Esophagus muscularis mucosa (tissue), 4 donors: ENCODE data around the gene CCNY. TPM values are rescaled to one million over a fixed set of nuclear protein-coding genes. Genes with fewer than 3 reads are reported as not detected.

Source experiments
- DNase-seq: peaks from one replicate; pipeline ENCODE4 v3.0.0-alpha.2; 2017; ENCODE audit errors: extremely low spot score
- H3K27ac ChIP-seq, 4 donors: fragments of 200-600 bp; sonication (generic); replicated peaks in 1 of 4; 1 replicate in 3 of 4; 2 replicates in 1 of 4; pipeline ENCODE4 v1.5.1; 2016 to 2019; ENCODE audit warnings: mild to moderate bottlenecking in 1 of 4
- H3K27me3 ChIP-seq, 4 donors: fragments of 200-600 bp; sonication (generic); one replicate each; pipeline versions ENCODE4 v1.5.1 to v1.6.0; 2016 to 2019
- H3K36me3 ChIP-seq, 4 donors: fragments of 200-600 bp; sonication (generic); one replicate each; pipeline ENCODE4 v1.5.1; 2016 to 2019
- H3K4me1 ChIP-seq, 4 donors: fragments of 200-600 bp; sonication (generic); one replicate each; pipeline ENCODE4 v1.5.1; 2016 to 2019
- H3K4me3 ChIP-seq, 4 donors: fragments of 200-600 bp; sonication (generic); 1 replicate in 2 of 4; 2 replicates in 2 of 4; pipeline ENCODE4 v1.5.1; 2016 to 2019; ENCODE audit warnings: mild to moderate bottlenecking in 4 of 4, moderate library complexity in 1 of 4
- H3K9me3 ChIP-seq, 4 donors: fragments of 200-600 bp; sonication (generic); 1 replicate in 3 of 4; 2 replicates in 1 of 4; pipeline ENCODE4 v1.5.1; 2016 to 2019
- EP300 ChIP-seq: sonication (generic); formaldehyde crosslinking; IDR thresholded peaks from one replicate; pipeline ENCODE4 v1.6.1; 2017; ENCODE audit warnings: antibody characterized with exemption
- POLR2A ChIP-seq: fragments of 450-650 bp; IDR thresholded peaks from one replicate; pipeline ENCODE4 v1.6.1; 2017; ENCODE audit warnings: antibody characterized with exemption, moderate library complexity, mild to moderate bottlenecking, low read depth
- POLR2AphosphoS5 ChIP-seq, 2 donors: sonication (generic); formaldehyde crosslinking; IDR thresholded peaks; one replicate each; pipeline ENCODE4 v1.6.1; 2017; ENCODE audit warnings: antibody characterized with exemption in 2 of 2
- WGBS: methylation state at CpG from one replicate; pipeline ENCODE4 v1.1.5; 2018; 5-methylcytosine and 5-hydroxymethylcytosine counted together
- intact Hi-C: fragments of 100-400 bp; cut with DNase I; formaldehyde crosslinking; loops from one replicate; pipeline ENCODE4 v1.15.1; 2023
- total RNA-seq, 4 donors: library from RNA; depleted of rRNA; stranded (reverse); fragments of >200 nt; gene quantifications; one replicate each; pipeline versions ENCODE4 v1.1.0 to v1.2.1, GENCODE V29; 2016
- TF ChIP-seq, protein P1 (sequence below), 3 experiments: fragments of 200-600 bp in 2 of 3; fragments of 450-650 bp in 1 of 3; sonication (generic) in 2 of 3; IDR thresholded peaks; one replicate each; pipeline ENCODE4 v1.5.1; 2017 to 2019; ENCODE audit warnings: antibody characterized with exemption in 3 of 3, mild to moderate bottlenecking in 2 of 3, moderate library complexity in 1 of 3

CCNY gene
- total RNA-seq, 4 donors from 2014 or later = 36.6 to 53.5 (median 47.0) TPM

DNA sequence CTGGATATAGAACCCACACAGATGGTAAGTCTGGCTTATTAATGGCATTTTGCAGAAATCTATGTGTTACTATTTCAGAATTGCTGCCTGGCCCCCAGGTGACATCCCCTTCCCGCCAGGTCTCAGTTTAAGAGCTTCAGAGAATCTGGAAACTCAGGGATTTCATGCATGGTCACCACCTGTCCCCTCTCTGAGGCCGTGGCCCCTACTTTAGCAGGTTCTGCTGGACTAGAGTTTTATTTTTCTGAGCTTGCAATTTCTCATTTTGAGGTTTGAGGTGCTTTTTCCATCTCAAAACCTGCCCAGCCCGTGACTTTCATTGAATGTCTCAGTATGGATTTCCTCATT is 244.1 kb downstream of the CCNY start:
- H3K9me3 ChIP-seq = no peaks in the 10 kb centered on the region
- no peak for DNase-seq
- no peak overlapping the region for H3K27ac ChIP-seq
- peaks cover 0 to 21% (median 0%) of the 10 kb centered on the region in 4 donors for H3K27me3 ChIP-seq
- intact Hi-C loops = no loop called here
- WGBS = 74% methylated on average over 3 of the region's 3 CpGs
- TF ChIP-seq POLR2AphosphoS5 (IDR thresholded peaks at IDR 0.05) = no peak
- TF ChIP-seq EP300 = no peak
- TF ChIP-seq, protein P1, sequence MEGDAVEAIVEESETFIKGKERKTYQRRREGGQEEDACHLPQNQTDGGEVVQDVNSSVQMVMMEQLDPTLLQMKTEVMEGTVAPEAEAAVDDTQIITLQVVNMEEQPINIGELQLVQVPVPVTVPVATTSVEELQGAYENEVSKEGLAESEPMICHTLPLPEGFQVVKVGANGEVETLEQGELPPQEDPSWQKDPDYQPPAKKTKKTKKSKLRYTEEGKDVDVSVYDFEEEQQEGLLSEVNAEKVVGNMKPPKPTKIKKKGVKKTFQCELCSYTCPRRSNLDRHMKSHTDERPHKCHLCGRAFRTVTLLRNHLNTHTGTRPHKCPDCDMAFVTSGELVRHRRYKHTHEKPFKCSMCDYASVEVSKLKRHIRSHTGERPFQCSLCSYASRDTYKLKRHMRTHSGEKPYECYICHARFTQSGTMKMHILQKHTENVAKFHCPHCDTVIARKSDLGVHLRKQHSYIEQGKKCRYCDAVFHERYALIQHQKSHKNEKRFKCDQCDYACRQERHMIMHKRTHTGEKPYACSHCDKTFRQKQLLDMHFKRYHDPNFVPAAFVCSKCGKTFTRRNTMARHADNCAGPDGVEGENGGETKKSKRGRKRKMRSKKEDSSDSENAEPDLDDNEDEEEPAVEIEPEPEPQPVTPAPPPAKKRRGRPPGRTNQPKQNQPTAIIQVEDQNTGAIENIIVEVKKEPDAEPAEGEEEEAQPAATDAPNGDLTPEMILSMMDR (IDR thresholded peaks at IDR 0.05) = no peak
- TF ChIP-seq POLR2A = no peak
- peaks cover 0 to 6% (median 2%) of the 10 kb centered on the region in 4 donors for H3K4me1 ChIP-seq
- H3K4me3 ChIP-seq = no peak overlapping the region
- peaks cover 0 to 1% (median 0%) of the 10 kb centered on the region in 4 donors for H3K36me3 ChIP-seq

DNA sequence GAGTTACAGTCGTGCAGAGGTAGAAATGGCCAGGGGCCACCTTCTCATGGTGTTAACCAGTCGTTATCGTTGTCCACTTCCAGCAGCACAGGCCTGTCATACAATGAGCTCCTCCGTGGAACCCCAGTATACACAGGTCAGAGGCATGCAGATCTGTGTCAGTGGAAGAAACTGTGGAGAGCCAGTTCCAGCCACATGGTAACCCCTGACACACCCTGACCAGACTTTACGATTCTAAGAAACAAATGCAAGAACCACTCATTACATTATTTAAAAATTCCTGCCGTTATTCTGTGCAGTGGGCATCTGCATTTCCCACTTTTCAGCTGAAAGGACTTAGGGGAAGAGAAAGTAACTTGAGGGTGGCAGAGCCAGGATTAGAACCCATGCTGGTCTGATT is 245.3 kb downstream of the CCNY start:
- TF ChIP-seq EP300 = no peak
- TF ChIP-seq POLR2A = no peak
- no peak for TF ChIP-seq POLR2AphosphoS5 (IDR thresholded peaks at IDR 0.05)
- TF ChIP-seq, protein P1 (IDR thresholded peaks at IDR 0.05) = no peak
- H3K36me3 ChIP-seq = no peaks in the 10 kb centered on the region
- H3K4me3 ChIP-seq = no peak overlapping the region
- peaks cover 0 to 6% (median 2%) of the 10 kb centered on the region in 4 donors for H3K4me1 ChIP-seq
- H3K9me3 ChIP-seq = no peaks in the 10 kb centered on the region
- no peak overlapping the region for H3K27ac ChIP-seq
- intact Hi-C loops = no loop called here
- no peak for DNase-seq
- peaks cover 0 to 21% (median 0%) of the 10 kb centered on the region in 4 donors for H3K27me3 ChIP-seq
- WGBS = 88% methylated on average over 6 of the region's 6 CpGs

DNA sequence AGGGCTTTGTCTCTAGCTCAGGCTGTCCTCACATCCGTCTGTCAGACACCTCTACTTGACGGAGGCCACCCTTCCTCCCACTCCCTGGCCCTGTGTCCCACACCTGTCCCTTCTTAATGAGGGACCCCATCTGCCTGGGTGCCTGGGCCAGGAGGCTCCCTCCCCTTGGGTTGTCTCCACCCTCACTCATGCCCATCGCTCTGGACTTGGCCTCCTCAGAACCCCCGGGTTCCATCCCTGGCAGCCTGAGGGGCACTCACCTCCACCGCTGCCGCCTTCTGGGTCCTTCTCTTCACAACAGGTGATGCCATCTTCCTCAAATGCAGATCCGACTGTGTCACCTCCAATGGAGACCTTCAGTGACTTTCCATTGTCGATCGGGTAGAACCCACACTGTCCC is 248.6 kb downstream of the CCNY start:
- intact Hi-C loops = no loop called here
- Histone ChIP-seq H3K4me3 (no peak overlapping the region), H3K27ac (no peak overlapping the region), H3K36me3 (no peaks in the 10 kb centered on the region), H3K27me3 (peaks cover 0 to 29% (median 0%) of the 10 kb centered on the region in 4 donors), H3K4me1 (no peaks in the 10 kb centered on the region), H3K9me3 (no peaks in the 10 kb centered on the region)
- 95% methylated on average over 9 of the region's 9 CpGs for WGBS
- no peak for DNase-seq
- TF ChIP-seq POLR2A (no peak), EP300 (no peak), POLR2AphosphoS5 (IDR thresholded peaks at IDR 0.05) (no peak)
- TF ChIP-seq, protein P1 (IDR thresholded peaks at IDR 0.05) = no peak

DNA sequence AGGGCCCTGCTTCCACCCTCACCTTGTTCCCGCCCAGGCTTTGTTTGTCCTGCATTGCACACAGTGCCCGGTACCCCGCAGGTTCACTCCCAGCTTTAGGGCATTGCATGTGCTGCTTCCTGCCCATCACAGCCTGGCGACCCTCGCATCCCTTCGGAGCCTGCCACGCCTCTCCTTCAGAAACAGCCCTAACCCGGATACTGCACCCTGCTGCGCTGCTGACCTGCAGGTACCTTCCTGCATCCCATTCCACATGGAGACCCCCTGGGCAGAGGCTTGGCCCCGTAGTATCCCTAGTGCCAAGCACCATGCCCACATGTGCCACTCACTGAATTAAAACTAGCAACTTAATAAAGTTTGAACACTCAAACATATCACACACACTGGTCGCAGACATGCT is 249.0 kb downstream of the CCNY start:
- intact Hi-C loops = no loop called here

DNA sequence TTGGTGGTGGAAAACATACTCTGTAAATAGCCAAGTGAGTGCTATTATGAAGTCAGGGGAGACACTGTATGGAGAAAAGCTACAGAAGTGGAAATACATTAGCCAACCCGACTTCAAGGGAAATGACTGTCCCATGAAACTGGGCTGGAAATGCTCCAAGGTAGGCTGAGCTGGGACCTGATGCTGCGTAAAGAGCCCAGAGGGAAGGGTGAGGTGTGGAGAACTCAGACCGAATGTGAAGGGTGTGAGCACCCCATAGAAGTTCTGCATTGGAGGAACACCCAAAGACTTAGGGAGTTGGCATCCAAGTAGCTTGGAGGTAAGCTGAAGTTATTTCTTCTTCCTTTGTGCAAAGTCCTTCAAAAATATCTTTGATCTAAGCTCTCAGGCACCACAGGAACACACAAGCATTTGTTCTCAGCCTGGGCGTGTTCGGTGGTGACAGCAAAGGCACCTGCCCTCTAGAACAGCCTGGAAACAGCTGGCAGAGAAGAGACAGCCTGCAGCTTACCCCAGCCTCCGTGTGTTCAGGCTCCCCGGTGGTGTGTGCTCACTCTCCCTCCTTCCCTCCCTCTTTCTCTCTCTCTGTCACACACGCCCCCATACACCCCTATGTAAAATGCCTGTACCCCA is 249.7 kb downstream of the CCNY start:
- TF ChIP-seq, protein P1 (IDR thresholded peaks at IDR 0.05) = no peak
- no peak for TF ChIP-seq POLR2A
- no peak for TF ChIP-seq EP300
- TF ChIP-seq POLR2AphosphoS5 (IDR thresholded peaks at IDR 0.05) = no peak
- 57% methylated on average over 8 of the region's 8 CpGs for WGBS
- Histone ChIP-seq H3K4me1 (no peaks in the 10 kb centered on the region), H3K27ac (no peak overlapping the region), H3K36me3 (no peaks in the 10 kb centered on the region), H3K4me3 (no peak overlapping the region), H3K27me3 (peaks cover 0 to 26% (median 0%) of the 10 kb centered on the region in 4 donors), H3K9me3 (no peaks in the 10 kb centered on the region)
- intact Hi-C loops = no loop called here
- no peak for DNase-seq

More for the DNA sequence above, 249.0 kb downstream of the CCNY start:
- DNase-seq = no peak
- no peaks in the 10 kb centered on the region for H3K9me3 ChIP-seq
- no peak overlapping the region for H3K27ac ChIP-seq
- no peaks in the 10 kb centered on the region for H3K36me3 ChIP-seq
- no peak overlapping the region for H3K4me3 ChIP-seq
- H3K27me3 ChIP-seq = peaks cover 0 to 31% (median 0%) of the 10 kb centered on the region in 4 donors
- 97% methylated on average over 11 of the region's 11 CpGs for WGBS
- H3K4me1 ChIP-seq = no peaks in the 10 kb centered on the region
- TF ChIP-seq POLR2AphosphoS5 (IDR thresholded peaks at IDR 0.05) = no peak
